A673 (cell line): ENCODE data around the gene MTG2.

Source experiments
- EZH2 ChIP-seq: fragments of 200-600 bp; sonication (generic); IDR thresholded peaks from 2 replicates; pipeline ENCODE4 v1.6.1; 2017; ENCODE audit warnings: borderline replicate concordance, low read depth, mild to moderate bottlenecking, mixed read lengths, antibody characterized with exemption, low read length; ENCODE audit not compliant: poor library complexity, severe bottlenecking
- TF ChIP-seq, protein P1 (sequence below): fragments of 300-800, 200-600 bp; sonication (generic); conservative IDR thresholded peaks from 2 replicates; pipeline ENCODE4 v1.5.1; 2017; ENCODE audit warnings: low read depth, mild to moderate bottlenecking, antibody characterized with exemption, low read length, moderate library complexity, mixed read lengths

DNA sequence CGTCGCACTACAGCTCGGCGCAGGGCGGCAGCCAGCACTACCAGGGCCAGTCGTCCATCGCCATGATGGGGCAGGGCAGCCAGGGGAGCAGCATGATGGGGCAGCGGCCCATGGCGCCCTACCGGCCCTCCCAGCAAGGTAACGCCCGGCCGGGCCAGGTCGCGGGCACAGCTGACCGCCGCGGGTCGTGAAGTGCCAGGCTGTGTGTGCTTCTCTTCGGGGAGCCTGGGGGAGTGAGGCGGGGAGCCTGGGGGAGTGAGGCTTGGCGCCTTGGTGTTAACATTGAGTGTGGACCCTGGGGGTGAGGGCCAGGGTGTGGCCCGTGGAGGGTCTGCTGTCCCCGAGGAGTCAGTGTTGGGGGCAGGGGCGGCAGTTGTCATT, 19.4 kb upstream of the MTG2 start:
- TF ChIP-seq, protein P1, sequence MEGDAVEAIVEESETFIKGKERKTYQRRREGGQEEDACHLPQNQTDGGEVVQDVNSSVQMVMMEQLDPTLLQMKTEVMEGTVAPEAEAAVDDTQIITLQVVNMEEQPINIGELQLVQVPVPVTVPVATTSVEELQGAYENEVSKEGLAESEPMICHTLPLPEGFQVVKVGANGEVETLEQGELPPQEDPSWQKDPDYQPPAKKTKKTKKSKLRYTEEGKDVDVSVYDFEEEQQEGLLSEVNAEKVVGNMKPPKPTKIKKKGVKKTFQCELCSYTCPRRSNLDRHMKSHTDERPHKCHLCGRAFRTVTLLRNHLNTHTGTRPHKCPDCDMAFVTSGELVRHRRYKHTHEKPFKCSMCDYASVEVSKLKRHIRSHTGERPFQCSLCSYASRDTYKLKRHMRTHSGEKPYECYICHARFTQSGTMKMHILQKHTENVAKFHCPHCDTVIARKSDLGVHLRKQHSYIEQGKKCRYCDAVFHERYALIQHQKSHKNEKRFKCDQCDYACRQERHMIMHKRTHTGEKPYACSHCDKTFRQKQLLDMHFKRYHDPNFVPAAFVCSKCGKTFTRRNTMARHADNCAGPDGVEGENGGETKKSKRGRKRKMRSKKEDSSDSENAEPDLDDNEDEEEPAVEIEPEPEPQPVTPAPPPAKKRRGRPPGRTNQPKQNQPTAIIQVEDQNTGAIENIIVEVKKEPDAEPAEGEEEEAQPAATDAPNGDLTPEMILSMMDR, result no peak
- TF ChIP-seq EZH2, result no peak
